ENCODE results near the gene RNF138.
"Not testable (repeated sequence)": the region's sequence is repeated elsewhere in the genome, so short reads cannot be mapped to it uniquely, and the experiment has no call there.

- TF ChIP-seq CTCF, POLR2A (IDR thresholded peaks at IDR 0.05): not testable (repeated sequence)
These were observed 67.0 kb downstream of the RNF138 start for GRCh38 chr18:32158631-32159030.
